Colonic mucosa (tissue), 4 donors: ENCODE results near the gene BABAM1. TPM values are rescaled to one million over a fixed set of nuclear protein-coding genes. Genes with fewer than 3 reads are reported as not detected.

ENCODE experiments used
- DNase-seq: peaks from one replicate; pipeline ENCODE4 v3.0.0-alpha.2; 2020
- H3K27ac ChIP-seq: fragments of 200-600 bp; one replicate; pipeline ENCODE4 v1.8.0; 2021
- H3K27me3 ChIP-seq: fragments of 200-600 bp; one replicate; pipeline ENCODE4 v1.8.0; 2021
- H3K36me3 ChIP-seq: fragments of 200-600 bp; one replicate; pipeline ENCODE4 v1.8.0; 2021
- H3K4me1 ChIP-seq: fragments of 200-600 bp; one replicate; pipeline ENCODE4 v1.8.0; 2021; ENCODE audit warnings: mild to moderate bottlenecking
- H3K4me3 ChIP-seq: fragments of 200-600 bp; one replicate; pipeline ENCODE4 v1.8.0; 2021
- H3K9ac ChIP-seq, 2 donors: one replicate each; pipeline ENCODE4 v1.7.0; 2013; ENCODE audit warnings: control low read depth in 2 of 2, low read depth in 2 of 2, low read length in 2 of 2
- H3K9me3 ChIP-seq: fragments of 200-600 bp; one replicate; pipeline ENCODE4 v1.8.0; 2021
- CTCF ChIP-seq: fragments of 200-600 bp; IDR thresholded peaks from one replicate; pipeline ENCODE4 v1.8.0; 2022; ENCODE audit warnings: antibody characterized with exemption, mild to moderate bottlenecking
- intact Hi-C: fragments of 100-400 bp; cut with DNase I; formaldehyde crosslinking; loops from one replicate; pipeline ENCODE4 v1.14.1; 2022
- total RNA-seq, 2 donors: library from RNA; stranded (reverse); fragmentation: NEBNext Ultra II Directional in 1 of 2; extraction: Animal tissue kit (Norgen Biotek cat#: 25700) in 1 of 2; gene quantifications; one replicate each; pipeline ENCODE4 v1.2.1, GENCODE V29; 2021
- donor health status: healthy.
- donor health status: DM: no; HTN: no; CAD: no.
- donor health status: DM: no; HTN: no; CAD: no.

Gene BABAM1
- total RNA-seq, 2 donors from 2014 or later: 73.7 to 94.7 TPM

GRCh38 chr19:17314007-17314593 is 46.9 kb downstream of the BABAM1 start:
- H3K4me1 ChIP-seq: peaks cover 9% of the 10 kb centered on the region
- H3K9ac ChIP-seq: no peak overlapping the region
- no peak overlapping the region for H3K4me3 ChIP-seq
- no peak for DNase-seq
- intact Hi-C loops: no loop called here
- no peaks in the 10 kb centered on the region for H3K9me3 ChIP-seq
- no peaks in the 10 kb centered on the region for H3K27me3 ChIP-seq
- peaks cover 4% of the 10 kb centered on the region for H3K36me3 ChIP-seq
- TF ChIP-seq CTCF: no peak
- no peak overlapping the region for H3K27ac ChIP-seq

GRCh38 chr19:17318966-17319365 is 51.7 kb downstream of the BABAM1 start:
- Histone ChIP-seq H3K36me3 (peaks cover 20% of the 10 kb centered on the region), H3K4me3 (no peak overlapping the region), H3K27me3 (no peaks in the 10 kb centered on the region), H3K27ac (no peak overlapping the region), H3K9me3 (no peaks in the 10 kb centered on the region), H3K4me1 (no peaks in the 10 kb centered on the region), H3K9ac (no peak overlapping the region)
- no peak for DNase-seq
- TF ChIP-seq CTCF: no peak
- intact Hi-C loops: no loop called here

- DNase-seq: no peak
- peaks cover 18% of the 10 kb centered on the region for H3K36me3 ChIP-seq
- H3K4me3 ChIP-seq: no peak overlapping the region
- no peaks in the 10 kb centered on the region for H3K27me3 ChIP-seq
- no peak overlapping the region for H3K9ac ChIP-seq
- H3K27ac ChIP-seq: no peak overlapping the region
- H3K9me3 ChIP-seq: no peaks in the 10 kb centered on the region
- no peaks in the 10 kb centered on the region for H3K4me1 ChIP-seq
- TF ChIP-seq CTCF: no peak
- intact Hi-C loops: no loop called here
Observed at GRCh38 chr19:17319473-17320238, 52.4 kb downstream of the BABAM1 start.

- H3K4me3 ChIP-seq: no peak overlapping the region
- H3K27me3 ChIP-seq: no peaks in the 10 kb centered on the region
- no peaks in the 10 kb centered on the region for H3K9me3 ChIP-seq
- H3K9ac ChIP-seq: no peak overlapping the region
- DNase-seq: no peak
- H3K36me3 ChIP-seq: peaks cover 15% of the 10 kb centered on the region
- intact Hi-C loops: no loop called here
- TF ChIP-seq CTCF: no peak
- H3K4me1 ChIP-seq: no peaks in the 10 kb centered on the region
- H3K27ac ChIP-seq: no peak overlapping the region
Observed at GRCh38 chr19:17320435-17320834, 53.2 kb downstream of the BABAM1 start.

GRCh38 chr19:17321655-17322489 is 54.6 kb downstream of the BABAM1 start:
- Histone ChIP-seq H3K36me3 (peaks cover 15% of the 10 kb centered on the region), H3K9ac (no peak overlapping the region), H3K27ac (no peak overlapping the region), H3K4me3 (no peak overlapping the region), H3K9me3 (no peaks in the 10 kb centered on the region), H3K27me3 (no peaks in the 10 kb centered on the region), H3K4me1 (no peaks in the 10 kb centered on the region)
- DNase-seq: no peak
- intact Hi-C loops: no loop called here
- no peak for TF ChIP-seq CTCF
